Liver (tissue), 9 donors: ENCODE data around the gene CXCR6. TPM values are rescaled to one million over a fixed set of nuclear protein-coding genes. Genes with fewer than 3 reads are reported as not detected.

Source experiments
- DNase-seq: peaks from one replicate; pipeline ENCODE4 v3.0.0-alpha.2; 2017; ENCODE audit warnings: low spot score
- H3K27ac ChIP-seq, 2 donors: one replicate each; pipeline ENCODE4 v1.7.0; 2013; ENCODE audit warnings: inconsistent platforms in 2 of 2, low read length in 2 of 2, control low read depth in 1 of 2, low read depth in 1 of 2, mild to moderate bottlenecking in 1 of 2
- H3K27me3 ChIP-seq, 4 donors: one replicate each; pipeline versions ENCODE4 v1.6.1 to v1.7.0; 2013; ENCODE audit warnings: low read length in 3 of 4, inconsistent platforms in 1 of 4, mild to moderate bottlenecking in 1 of 4, moderate library complexity in 1 of 4; ENCODE audit not compliant: control insufficient read depth in 4 of 4, insufficient read depth in 4 of 4
- H3K36me3 ChIP-seq, 4 donors: one replicate each; pipeline versions ENCODE4 v1.6.1 to v1.7.0; 2013; ENCODE audit warnings: low read length in 3 of 4, mild to moderate bottlenecking in 3 of 4, low read depth in 1 of 4, moderate library complexity in 1 of 4; ENCODE audit not compliant: control insufficient read depth in 4 of 4, insufficient read depth in 3 of 4
- H3K4me1 ChIP-seq, 4 donors: one replicate each; pipeline versions ENCODE4 v1.6.1 to v1.7.0; 2013; ENCODE audit warnings: low read length in 3 of 4, mild to moderate bottlenecking in 3 of 4, moderate library complexity in 1 of 4; ENCODE audit not compliant: control insufficient read depth in 4 of 4, insufficient read depth in 4 of 4
- H3K4me3 ChIP-seq, 3 donors: one replicate each; pipeline versions ENCODE4 v1.6.1 to v1.7.0; 2013; ENCODE audit warnings: low read length in 3 of 3, control low read depth in 1 of 3, low read depth in 1 of 3, mild to moderate bottlenecking in 1 of 3
- H3K9ac ChIP-seq, 2 donors: one replicate each; pipeline ENCODE4 v1.7.0; 2013; ENCODE audit warnings: low read length in 2 of 2, mild to moderate bottlenecking in 2 of 2, moderate library complexity in 2 of 2, control low read depth in 1 of 2, low read depth in 1 of 2
- H3K9me3 ChIP-seq, 4 donors: one replicate each; pipeline versions ENCODE4 v1.6.1 to v1.7.0; 2013; ENCODE audit warnings: low read length in 3 of 4; ENCODE audit not compliant: control insufficient read depth in 4 of 4
- EGR1 ChIP-seq, 2 donors: IDR thresholded peaks; 2 replicates each; pipeline ENCODE4 v1.6.1; 2016 to 2018; ENCODE audit warnings: antibody characterized with exemption in 2 of 2, low read depth in 2 of 2
- FOXA1 ChIP-seq: IDR thresholded peaks from 2 replicates; pipeline ENCODE4 v1.6.1; 2016; ENCODE audit warnings: antibody characterized with exemption
- FOXA2 ChIP-seq: IDR thresholded peaks from 2 replicates; pipeline ENCODE4 v1.6.1; 2016; ENCODE audit warnings: antibody characterized with exemption
- GABPA ChIP-seq, 2 donors: IDR thresholded peaks in 1 of 2; conservative IDR thresholded peaks in 1 of 2; 2 replicates each; pipeline ENCODE4 v1.6.1; 2016; ENCODE audit warnings: antibody characterized with exemption in 2 of 2, mild to moderate bottlenecking in 1 of 2, moderate library complexity in 1 of 2
- HNF4A ChIP-seq, 2 donors: conservative IDR thresholded peaks; 2 replicates each; pipeline ENCODE4 v1.6.1; 2016; ENCODE audit warnings: antibody characterized with exemption in 2 of 2, mild to moderate bottlenecking in 2 of 2
- HNF4G ChIP-seq: IDR thresholded peaks from 2 replicates; pipeline ENCODE4 v1.6.1; 2016; ENCODE audit warnings: antibody characterized with exemption
- JUND ChIP-seq, 2 donors: IDR thresholded peaks; 2 replicates each; pipeline ENCODE4 v1.6.1; 2016; ENCODE audit warnings: antibody characterized with exemption in 2 of 2
- NR2F2 ChIP-seq: IDR thresholded peaks from 2 replicates; pipeline ENCODE4 v1.6.1; 2016; ENCODE audit warnings: antibody characterized with exemption
- RAD21 ChIP-seq, 2 donors: IDR thresholded peaks; 2 replicates each; pipeline ENCODE4 v1.6.1; 2016; ENCODE audit warnings: antibody characterized with exemption in 2 of 2, mild to moderate bottlenecking in 2 of 2
- RXRA ChIP-seq, 2 donors: IDR thresholded peaks; 2 replicates each; pipeline ENCODE4 v1.6.1; 2017 to 2018; ENCODE audit warnings: antibody characterized with exemption in 2 of 2, mild to moderate bottlenecking in 1 of 2
- SP1 ChIP-seq: IDR thresholded peaks from 2 replicates; pipeline ENCODE4 v1.6.1; 2018; ENCODE audit warnings: antibody characterized with exemption, mild to moderate bottlenecking
- TAF1 ChIP-seq: conservative IDR thresholded peaks from 2 replicates; pipeline ENCODE4 v1.6.1; 2016; ENCODE audit warnings: antibody characterized with exemption, mild to moderate bottlenecking
- YY1 ChIP-seq: IDR thresholded peaks from 2 replicates; pipeline ENCODE4 v1.6.1; 2016; ENCODE audit warnings: antibody characterized with exemption, mild to moderate bottlenecking
- ZBTB33 ChIP-seq: IDR thresholded peaks from 2 replicates; pipeline ENCODE4 v1.6.1; 2016; ENCODE audit warnings: antibody characterized with exemption
- WGBS: extraction: QIAGEN DNeasy Blood & Tissue Kit; methylation state at CpG from one replicate; pipeline ENCODE4 v1.1.7; 2013; 5-methylcytosine and 5-hydroxymethylcytosine counted together
- polyA plus RNA-seq, 2 donors: library from polyadenylated mRNA; stranded (reverse) in 1 of 2; unstranded in 1 of 2; fragments of 200-250 nt in 1 of 2; fragments of >200 nt in 1 of 2; fragmentation: Nextera tagmentation in 1 of 2; extraction: Ambion mirVana in 1 of 2; gene quantifications; one replicate each; pipeline versions ENCODE4 v1.2.1 to v1.2.3, GENCODE V29; 2013 to 2015
- total RNA-seq, 2 donors: library from RNA; depleted of rRNA; stranded (reverse); fragments of >200 nt; gene quantifications; one replicate each; pipeline ENCODE4 v1.2.3, GENCODE V29; 2014
- TF ChIP-seq, protein P1 (sequence below): IDR thresholded peaks from 2 replicates; pipeline ENCODE4 v1.6.1; 2016; ENCODE audit warnings: antibody characterized with exemption
- TF ChIP-seq, protein P2 (sequence below): IDR thresholded peaks from 2 replicates; pipeline ENCODE4 v1.6.1; 2016; ENCODE audit warnings: antibody characterized with exemption, mild to moderate bottlenecking
- TF ChIP-seq, protein P3 (sequence below): IDR thresholded peaks from 2 replicates; pipeline ENCODE4 v1.6.1; 2016; ENCODE audit warnings: antibody characterized with exemption
- TF ChIP-seq, protein P4 (sequence below): fragments of 150-350 bp; IDR thresholded peaks from 2 replicates; pipeline ENCODE4 v1.5.1; 2017; ENCODE audit warnings: improper control_type of control experiment, low read depth, low read length; ENCODE audit not compliant: missing input control
- donor health status: healthy.
- donor health status: healthy.
- donor health status: healthy.
- donor health status: healthy.
- donor health status: healthy.

Gene CXCR6
- total and polyA plus RNA-seq, 4 donors: 0.60 to 2.9 (median 0.96) TPM

- Histone ChIP-seq H3K27ac (no peak overlapping the region), H3K9ac (no peak overlapping the region)
Observed at GRCh38 chr3:45907769-45908705, 35.2 kb upstream of the CXCR6 start.

DNA sequence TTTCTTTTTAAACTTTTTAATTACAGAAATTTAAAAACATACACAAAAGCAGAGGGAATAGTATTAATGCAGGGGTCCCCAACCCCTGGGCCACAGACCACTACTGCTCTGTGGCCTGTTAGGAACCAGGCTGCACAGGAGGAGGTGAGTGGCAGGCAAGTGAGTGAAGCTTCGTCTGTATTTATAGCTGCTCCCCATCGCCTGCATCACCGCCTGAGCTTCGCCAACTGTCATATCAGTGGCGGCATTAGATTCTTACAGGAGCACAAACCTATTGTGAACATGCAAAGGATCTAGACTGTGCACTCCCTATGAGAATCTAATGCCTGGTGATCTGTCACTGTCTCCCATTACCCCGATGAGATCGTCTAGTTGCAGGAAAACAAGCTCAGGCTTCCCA is 34.5 kb upstream of the CXCR6 start:
- Histone ChIP-seq H3K4me3 (no peak overlapping the region), H3K36me3 (no peaks in the 10 kb centered on the region), H3K9me3 (peaks cover 0 to 2% (median 0%) of the 10 kb centered on the region in 4 donors), H3K9ac (no peak overlapping the region), H3K4me1 (no peaks in the 10 kb centered on the region), H3K27ac (no peak overlapping the region), H3K27me3 (no peaks in the 10 kb centered on the region)
- no peak for DNase-seq
- WGBS: 94% methylated on average over 7 of the region's 7 CpGs
- TF ChIP-seq GABPA (IDR thresholded peaks at IDR 0.05 in 1 of 2, conservative IDR thresholded peaks at IDR 0.05 in 1 of 2): no peak

More at GRCh38 chr3:45907769-45908705, 35.2 kb upstream of the CXCR6 start:
- H3K27me3 ChIP-seq: no peaks in the 10 kb centered on the region
- 91% methylated on average over 13 of the region's 13 CpGs for WGBS
- no peak overlapping the region for H3K4me3 ChIP-seq
- no peak for DNase-seq
- no peaks in the 10 kb centered on the region for H3K36me3 ChIP-seq
- TF ChIP-seq HNF4A (conservative IDR thresholded peaks at IDR 0.05): no peak
- H3K4me1 ChIP-seq: no peaks in the 10 kb centered on the region
- H3K9me3 ChIP-seq: peaks cover 0 to 2% (median 0%) of the 10 kb centered on the region in 4 donors

DNA sequence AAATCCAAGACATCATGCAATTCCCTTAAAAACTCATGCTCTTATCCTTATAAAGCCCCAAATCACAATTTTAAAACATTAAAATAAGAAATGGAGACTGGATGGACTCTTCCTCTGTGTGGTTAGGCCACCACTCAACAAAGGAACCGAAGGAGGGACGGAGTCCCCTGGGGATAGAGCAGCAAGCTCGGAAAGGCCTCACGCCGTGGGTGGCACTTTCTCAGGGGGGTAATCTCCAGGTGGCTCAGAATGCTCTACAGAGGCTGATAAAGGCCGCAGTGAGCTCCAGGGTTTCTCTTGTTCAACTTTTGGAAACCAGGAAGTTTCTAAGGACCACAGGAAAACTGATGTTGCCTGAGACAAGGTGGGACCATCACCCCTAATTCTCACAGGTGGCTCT is 33.7 kb upstream of the CXCR6 start:
- Histone ChIP-seq H3K27ac (no peak overlapping the region), H3K9ac (no peak overlapping the region), H3K4me1 (no peaks in the 10 kb centered on the region), H3K27me3 (no peaks in the 10 kb centered on the region), H3K9me3 (peaks cover 0 to 2% (median 0%) of the 10 kb centered on the region in 4 donors), H3K4me3 (no peak overlapping the region), H3K36me3 (no peaks in the 10 kb centered on the region)
- TF ChIP-seq ZBTB33 (no peak), NR2F2 (no peak), GABPA (IDR thresholded peaks at IDR 0.05 in 1 of 2, conservative IDR thresholded peaks at IDR 0.05 in 1 of 2) (no peak), SP1 (no peak), YY1 (no peak), RXRA (IDR thresholded peaks at IDR 0.05) (no peak), HNF4A (conservative IDR thresholded peaks at IDR 0.05) (no peak), RAD21 (IDR thresholded peaks at IDR 0.05) (no peak), FOXA1 (no peak), EGR1 (IDR thresholded peaks at IDR 0.05; ENCODE audit: low read depth in 2 of 2) (no peak), JUND (IDR thresholded peaks at IDR 0.05) (no peak), HNF4G (no peak), FOXA2 (no peak), TAF1 (no peak)
- TF ChIP-seq, protein P1, sequence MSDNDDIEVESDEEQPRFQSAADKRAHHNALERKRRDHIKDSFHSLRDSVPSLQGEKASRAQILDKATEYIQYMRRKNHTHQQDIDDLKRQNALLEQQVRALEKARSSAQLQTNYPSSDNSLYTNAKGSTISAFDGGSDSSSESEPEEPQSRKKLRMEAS: no peak
- TF ChIP-seq, protein P2, sequence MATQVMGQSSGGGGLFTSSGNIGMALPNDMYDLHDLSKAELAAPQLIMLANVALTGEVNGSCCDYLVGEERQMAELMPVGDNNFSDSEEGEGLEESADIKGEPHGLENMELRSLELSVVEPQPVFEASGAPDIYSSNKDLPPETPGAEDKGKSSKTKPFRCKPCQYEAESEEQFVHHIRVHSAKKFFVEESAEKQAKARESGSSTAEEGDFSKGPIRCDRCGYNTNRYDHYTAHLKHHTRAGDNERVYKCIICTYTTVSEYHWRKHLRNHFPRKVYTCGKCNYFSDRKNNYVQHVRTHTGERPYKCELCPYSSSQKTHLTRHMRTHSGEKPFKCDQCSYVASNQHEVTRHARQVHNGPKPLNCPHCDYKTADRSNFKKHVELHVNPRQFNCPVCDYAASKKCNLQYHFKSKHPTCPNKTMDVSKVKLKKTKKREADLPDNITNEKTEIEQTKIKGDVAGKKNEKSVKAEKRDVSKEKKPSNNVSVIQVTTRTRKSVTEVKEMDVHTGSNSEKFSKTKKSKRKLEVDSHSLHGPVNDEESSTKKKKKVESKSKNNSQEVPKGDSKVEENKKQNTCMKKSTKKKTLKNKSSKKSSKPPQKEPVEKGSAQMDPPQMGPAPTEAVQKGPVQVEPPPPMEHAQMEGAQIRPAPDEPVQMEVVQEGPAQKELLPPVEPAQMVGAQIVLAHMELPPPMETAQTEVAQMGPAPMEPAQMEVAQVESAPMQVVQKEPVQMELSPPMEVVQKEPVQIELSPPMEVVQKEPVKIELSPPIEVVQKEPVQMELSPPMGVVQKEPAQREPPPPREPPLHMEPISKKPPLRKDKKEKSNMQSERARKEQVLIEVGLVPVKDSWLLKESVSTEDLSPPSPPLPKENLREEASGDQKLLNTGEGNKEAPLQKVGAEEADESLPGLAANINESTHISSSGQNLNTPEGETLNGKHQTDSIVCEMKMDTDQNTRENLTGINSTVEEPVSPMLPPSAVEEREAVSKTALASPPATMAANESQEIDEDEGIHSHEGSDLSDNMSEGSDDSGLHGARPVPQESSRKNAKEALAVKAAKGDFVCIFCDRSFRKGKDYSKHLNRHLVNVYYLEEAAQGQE: no peak
- TF ChIP-seq, protein P3, sequence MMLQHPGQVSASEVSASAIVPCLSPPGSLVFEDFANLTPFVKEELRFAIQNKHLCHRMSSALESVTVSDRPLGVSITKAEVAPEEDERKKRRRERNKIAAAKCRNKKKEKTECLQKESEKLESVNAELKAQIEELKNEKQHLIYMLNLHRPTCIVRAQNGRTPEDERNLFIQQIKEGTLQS: no peak
- TF ChIP-seq, protein P4, sequence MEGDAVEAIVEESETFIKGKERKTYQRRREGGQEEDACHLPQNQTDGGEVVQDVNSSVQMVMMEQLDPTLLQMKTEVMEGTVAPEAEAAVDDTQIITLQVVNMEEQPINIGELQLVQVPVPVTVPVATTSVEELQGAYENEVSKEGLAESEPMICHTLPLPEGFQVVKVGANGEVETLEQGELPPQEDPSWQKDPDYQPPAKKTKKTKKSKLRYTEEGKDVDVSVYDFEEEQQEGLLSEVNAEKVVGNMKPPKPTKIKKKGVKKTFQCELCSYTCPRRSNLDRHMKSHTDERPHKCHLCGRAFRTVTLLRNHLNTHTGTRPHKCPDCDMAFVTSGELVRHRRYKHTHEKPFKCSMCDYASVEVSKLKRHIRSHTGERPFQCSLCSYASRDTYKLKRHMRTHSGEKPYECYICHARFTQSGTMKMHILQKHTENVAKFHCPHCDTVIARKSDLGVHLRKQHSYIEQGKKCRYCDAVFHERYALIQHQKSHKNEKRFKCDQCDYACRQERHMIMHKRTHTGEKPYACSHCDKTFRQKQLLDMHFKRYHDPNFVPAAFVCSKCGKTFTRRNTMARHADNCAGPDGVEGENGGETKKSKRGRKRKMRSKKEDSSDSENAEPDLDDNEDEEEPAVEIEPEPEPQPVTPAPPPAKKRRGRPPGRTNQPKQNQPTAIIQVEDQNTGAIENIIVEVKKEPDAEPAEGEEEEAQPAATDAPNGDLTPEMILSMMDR: no peak
- DNase-seq: no peak
- 93% methylated on average over 6 of the region's 6 CpGs for WGBS
